HG02571 (cell line): ENCODE measurements around the gene SCAF8.
A peak's percentile ranks its signal among the peaks of the same experiment; 100 is the strongest.
"Not testable (repeated sequence)": the region's sequence is repeated elsewhere in the genome, so short reads cannot be mapped to it uniquely, and the experiment has no call there.

ENCODE experiments used
- ATAC-seq: cut with Tn5 transposase; IDR thresholded peaks from one replicate; pipeline ENCODE4 v1.9.1; 2021; ENCODE audit warnings: mild to moderate bottlenecking, moderate library complexity; ENCODE audit not compliant: unreplicated experiment

SCAF8 gene

DNA sequence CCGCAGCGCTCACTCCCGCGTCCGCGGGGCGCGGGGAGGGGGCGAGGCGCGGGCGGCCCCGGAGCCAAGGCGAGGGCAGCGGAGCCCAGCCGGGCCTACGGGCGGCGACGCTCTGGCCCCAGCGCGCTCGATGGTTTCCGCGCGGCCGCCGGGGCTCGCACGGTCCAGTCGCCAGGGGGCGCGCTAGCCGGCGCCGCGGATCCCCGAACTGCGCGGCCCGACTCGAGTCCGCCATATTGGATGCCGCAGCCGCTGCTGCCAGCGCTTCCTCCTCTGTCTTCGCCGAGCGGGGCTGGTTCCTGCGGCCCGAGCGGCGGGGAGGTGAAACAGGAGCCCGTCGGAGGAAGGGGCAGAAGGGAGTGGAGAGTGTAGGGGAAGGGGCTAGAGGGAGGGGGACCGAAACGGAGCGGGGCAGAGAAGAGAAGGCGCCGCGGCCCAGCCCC lies at the start of gene SCAF8:
Gene SCAF8 (plus strand): TSS at position 234 of the 443 bp plus-strand sequence. CDS start 485 bp downstream, outside the sequence.
- peak; percentile 81 for ATAC-seq

DNA sequence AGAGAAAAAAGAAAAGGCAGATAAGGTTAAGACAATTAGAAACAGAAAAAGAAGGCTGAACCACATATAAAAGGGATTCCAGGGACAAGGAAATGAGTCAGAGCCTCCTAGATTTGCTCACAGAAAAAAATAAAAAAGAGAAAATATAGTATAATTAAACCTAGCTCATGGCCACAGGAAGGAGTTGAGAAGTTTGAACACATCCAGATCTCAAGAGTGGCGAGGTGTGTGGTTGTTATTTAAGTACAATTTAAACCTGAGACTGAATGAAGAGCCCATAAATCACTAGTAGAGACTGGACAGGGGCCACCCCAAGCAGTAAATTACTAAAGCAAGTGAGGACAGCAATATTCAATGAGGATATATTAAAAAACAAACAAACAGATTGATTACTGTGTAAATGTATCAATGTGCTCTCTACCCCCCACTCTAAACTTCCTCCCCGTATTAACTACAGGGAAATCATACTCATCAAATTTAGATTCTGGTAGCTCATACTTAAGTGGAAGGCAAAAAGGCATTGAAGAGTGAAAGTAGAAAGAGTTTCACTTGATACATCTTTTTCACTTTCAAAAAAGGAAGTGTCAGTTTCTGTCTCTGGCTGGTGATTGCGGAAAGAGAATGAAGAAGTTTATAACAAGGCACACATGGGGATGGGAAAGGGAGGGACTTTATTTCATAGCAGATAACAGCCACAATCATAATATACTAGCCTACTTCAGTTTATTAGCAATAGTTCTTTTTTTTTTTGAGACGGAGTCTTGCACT lies 49.3 kb upstream of the SCAF8 start:
- ATAC-seq = peak; percentile 70

- no peak for ATAC-seq
These were observed 47.1 kb upstream of the SCAF8 start for GRCh38 chr6:154686162-154686561.

- ATAC-seq = no peak
These were observed 43.5 kb upstream of the SCAF8 start for GRCh38 chr6:154689493-154690255.

- ATAC-seq = no peak
These were observed 42.4 kb upstream of the SCAF8 start for GRCh38 chr6:154690857-154691256.

- no peak for ATAC-seq
These were observed 36.6 kb upstream of the SCAF8 start for GRCh38 chr6:154696661-154697060.

DNA sequence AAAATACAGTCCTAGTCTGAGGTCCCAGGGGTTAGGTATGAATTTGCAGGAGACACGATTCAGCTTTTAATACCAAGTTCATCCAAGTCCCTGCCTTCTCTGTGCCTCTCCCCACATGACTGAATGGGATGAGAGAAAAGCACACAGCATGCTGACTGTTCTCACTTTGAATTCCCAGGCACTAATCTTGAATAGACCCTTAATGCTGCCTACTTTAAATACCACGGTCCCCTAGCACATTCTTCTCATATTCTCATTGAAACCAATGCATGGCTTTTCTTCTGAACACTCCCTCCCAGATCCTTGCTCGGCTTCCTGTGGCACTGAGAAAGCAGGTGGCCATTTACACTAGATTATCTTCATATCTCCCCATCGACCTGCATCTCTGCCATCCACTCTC lies 30.1 kb upstream of the SCAF8 start:
- ATAC-seq = no peak

- no peak for ATAC-seq
These were observed 27.6 kb upstream of the SCAF8 start for GRCh38 chr6:154705471-154706113.

GRCh38 chr6:154706389-154706788 lies 26.8 kb upstream of the SCAF8 start:
- no peak for ATAC-seq

DNA sequence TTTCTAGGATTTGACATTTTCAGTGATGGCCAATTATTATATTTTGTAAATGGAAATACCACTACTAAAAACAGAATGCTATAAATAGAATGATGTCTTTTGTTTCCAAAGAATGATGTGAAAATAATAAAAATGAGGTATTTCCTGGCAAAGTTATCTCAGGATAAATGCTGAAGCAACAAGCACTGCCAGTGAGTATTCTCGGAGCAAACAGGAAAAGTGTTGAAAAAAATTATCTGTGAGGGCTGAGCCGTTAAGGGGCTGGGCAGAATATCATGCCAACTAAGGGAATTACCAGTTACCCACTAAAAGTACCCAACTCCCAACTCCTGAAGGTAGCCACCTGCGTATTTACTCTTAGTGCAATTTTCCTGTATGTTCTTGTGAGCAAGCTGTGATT lies 23.6 kb upstream of the SCAF8 start:
- ATAC-seq = no peak

GRCh38 chr6:154710689-154711088 lies 22.5 kb upstream of the SCAF8 start:
- ATAC-seq = no peak

DNA sequence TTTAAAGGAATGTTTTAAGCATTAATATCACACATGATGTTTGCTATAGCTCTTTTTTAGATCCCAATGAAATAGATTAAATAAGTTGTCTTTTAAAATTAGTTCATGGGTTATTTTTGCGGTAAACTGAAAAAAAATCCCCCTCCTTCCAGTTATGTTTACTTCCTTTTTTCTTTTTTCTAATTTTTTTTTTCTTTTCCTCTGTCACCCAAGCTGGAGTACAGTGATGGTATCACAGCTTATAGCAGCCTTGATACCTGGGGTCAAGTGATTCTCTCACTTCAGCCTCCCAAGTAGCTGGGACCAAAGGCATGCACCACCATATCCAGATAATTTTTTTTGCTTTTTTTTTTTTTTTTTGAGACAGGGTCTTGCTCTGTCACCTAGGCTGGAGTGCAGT lies 17.8 kb upstream of the SCAF8 start:
- ATAC-seq = no peak

DNA sequence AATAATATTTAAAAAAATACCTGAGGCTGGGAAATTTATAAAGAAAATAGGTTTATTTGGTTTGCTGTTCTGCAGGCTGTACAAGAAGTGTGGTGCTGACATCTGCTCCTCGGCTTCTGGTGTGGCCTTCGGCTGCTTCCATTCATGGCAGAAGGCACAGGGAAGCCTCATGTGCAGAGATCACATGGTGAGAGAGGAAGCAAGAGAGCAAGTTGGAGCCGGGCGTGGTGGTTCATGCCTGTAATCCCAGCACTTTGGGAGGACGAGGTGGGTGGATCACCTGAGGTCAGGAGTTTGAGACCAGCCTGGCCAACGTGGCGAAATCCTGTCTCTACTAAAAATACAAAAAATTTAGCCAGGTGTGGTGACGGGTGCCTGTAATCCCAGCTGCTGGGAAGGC lies 16.9 kb upstream of the SCAF8 start:
- not testable (repeated sequence) for ATAC-seq

DNA sequence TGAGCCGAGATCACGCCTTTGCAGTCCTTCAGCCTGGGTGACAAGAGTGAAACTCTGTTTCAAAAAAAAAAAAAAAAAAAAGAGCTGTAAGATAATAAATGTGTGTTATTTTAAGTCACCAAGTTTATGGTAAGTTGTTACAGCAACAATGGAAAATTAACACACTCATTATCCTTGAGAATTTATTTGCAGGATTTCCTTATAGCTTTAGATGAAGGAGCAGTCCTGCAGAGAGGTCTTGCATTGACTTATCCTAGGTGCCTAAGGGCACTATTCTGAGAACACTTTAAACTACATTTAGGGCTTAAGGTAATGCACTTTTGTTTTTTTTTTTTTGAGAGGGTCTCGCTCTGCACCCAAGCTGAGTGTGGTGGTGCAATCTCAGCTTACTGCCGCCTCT lies 13.8 kb upstream of the SCAF8 start:
- no peak for ATAC-seq

DNA sequence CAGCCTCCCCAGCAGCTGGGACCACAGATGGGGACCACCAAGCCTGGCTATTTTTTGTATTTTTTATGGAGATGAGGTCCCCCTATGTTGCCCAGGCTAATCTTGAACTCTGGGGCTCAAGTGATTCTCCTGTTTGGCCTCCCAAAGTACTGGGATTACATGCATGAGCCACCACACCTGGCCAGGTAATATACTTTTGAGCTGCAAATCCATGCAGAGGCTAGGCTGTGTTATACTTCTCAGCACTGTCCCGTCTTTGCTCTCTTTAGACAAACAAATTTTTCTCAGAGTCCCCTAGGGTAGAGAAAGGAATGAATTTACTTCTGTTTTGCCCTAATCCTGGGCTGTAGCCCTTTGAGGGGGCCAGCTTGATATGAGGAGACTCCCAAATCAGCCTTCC lies 13.4 kb upstream of the SCAF8 start:
- ATAC-seq = no peak

- ATAC-seq = no peak
These were observed 11.8 kb upstream of the SCAF8 start for GRCh38 chr6:154721460-154721859.

GRCh38 chr6:154726887-154727286 lies 6.3 kb upstream of the SCAF8 start:
- ATAC-seq = no peak

GRCh38 chr6:154731296-154732218 lies 1.7 kb upstream of the SCAF8 start:
- ATAC-seq = no peak

- no peak for ATAC-seq
These were observed 556 bp upstream of the SCAF8 start for GRCh38 chr6:154732538-154733182.
